Globus pallidus (tissue), 1 donor: ENCODE results near the gene UGT1A4.
"Not testable (repeated sequence)": the region's sequence is repeated elsewhere in the genome, so short reads cannot be mapped to it uniquely, and the experiment has no call there.

Experiments used
- DNase-seq: peaks from one replicate; pipeline ENCODE4 v3.0.0-alpha.2; 2015; ENCODE audit warnings: low spot score

UGT1A4 gene

DNA sequence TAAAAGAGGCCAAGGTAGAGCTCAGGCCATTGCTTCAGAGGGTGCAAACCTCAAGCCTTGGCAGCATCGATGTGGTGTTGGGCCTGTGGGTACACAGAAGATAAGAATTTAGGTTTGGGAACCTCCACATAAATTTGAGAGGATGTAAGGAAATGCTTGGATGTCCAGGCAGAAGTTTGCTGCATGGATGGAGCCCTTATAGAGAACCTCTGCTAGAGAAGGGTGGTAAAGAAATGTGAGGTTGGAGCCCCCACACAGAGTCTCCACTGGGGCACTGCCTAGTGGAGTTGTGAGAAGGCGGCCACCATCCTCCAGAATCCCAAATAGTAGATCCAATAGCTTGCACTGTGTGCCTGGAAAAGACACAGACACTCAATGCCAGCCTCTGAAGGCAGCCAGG is 32.2 kb downstream of the UGT1A4 start:
- not testable (repeated sequence) for DNase-seq

- DNase-seq, result not testable (repeated sequence)
Observed at GRCh38 chr2:233751212-233752009, 32.9 kb downstream of the UGT1A4 start.

GRCh38 chr2:233754872-233755611 is 36.5 kb downstream of the UGT1A4 start:
- DNase-seq, result no peak

- no peak for DNase-seq
Observed at GRCh38 chr2:233756429-233757081, 38.0 kb downstream of the UGT1A4 start.

DNA sequence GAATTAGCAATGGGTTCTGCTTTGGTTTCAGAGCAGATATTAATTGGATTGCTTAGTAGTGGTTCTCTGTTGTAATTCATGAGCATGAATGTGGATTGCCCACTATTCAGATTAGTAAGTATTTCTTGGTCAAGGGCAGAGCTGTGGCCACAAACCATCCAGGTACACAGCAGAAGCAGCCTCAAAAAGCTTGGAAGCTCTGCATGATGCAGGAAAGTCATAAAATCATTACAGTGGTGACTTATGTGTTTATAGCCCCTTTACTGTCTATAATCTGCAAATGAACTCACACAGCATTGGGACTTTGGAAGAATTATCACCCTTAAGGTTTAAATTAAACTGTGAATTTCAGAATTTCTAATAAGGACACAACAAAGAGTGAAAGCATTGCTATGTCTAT is 39.6 kb downstream of the UGT1A4 start:
- no peak for DNase-seq

GRCh38 chr2:233758849-233759248 is 40.3 kb downstream of the UGT1A4 start:
- no peak for DNase-seq

GRCh38 chr2:233760043-233760442 is 41.5 kb downstream of the UGT1A4 start, which contains the start of gene UGT1A1:
TSS of gene UGT1A1 (plus strand) at chr2:233760270. CDS start at chr2:233760288, 18 bp downstream.
- DNase-seq, result no peak

DNA sequence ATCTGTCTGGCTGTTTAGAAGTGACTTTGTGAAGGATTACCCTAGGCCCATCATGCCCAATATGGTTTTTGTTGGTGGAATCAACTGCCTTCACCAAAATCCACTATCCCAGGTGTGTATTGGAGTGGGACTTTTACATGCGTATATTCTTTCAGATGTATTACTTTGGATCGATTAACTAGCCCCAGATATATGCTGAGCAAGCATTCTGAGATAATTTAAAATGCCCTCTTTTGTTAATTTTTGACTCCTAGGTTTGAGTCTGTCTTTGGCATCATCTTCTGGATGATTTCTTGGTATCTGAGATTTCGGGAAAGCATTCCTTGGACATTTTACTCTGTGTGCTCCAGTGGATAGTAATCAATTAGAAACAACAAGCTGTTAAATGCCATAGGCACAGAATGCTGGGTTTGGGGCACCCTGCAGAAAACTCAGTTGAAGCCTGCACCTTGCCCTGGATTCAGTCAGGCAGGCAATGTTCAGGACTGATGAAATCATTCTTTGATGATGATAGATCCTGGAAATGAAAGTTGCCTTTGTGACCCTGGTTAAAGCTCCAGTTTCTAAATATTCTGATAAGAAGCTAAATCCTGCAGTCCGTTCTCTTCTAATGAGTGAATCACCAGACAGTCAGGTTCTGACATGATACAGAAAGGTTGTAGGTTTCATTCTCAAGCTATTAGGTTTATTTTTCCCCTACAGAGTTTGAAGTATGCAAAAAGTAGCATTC is 42.7 kb downstream of the UGT1A4 start:
- DNase-seq, result no peak

DNA sequence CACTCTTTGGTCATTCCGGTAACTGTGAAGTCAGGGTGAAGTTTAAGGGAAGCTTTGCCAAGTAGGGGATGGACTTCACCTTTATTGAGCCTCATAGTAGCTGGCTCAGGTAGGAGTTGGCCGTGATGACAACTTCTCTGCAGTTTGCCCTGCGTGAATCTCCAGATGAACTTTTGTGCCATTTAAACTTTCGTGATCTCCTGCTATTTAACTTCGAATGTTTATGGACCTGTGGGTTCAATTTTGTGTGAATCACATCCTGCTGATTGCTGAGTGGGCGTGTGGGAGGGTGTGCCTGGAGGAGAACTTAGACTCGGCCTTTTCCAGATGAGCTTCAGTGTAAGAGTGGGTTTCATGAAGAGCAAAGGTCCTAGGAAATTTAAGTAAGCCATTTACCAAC is 45.7 kb downstream of the UGT1A4 start:
- DNase-seq, result no peak

GRCh38 chr2:233764761-233765160 is 46.2 kb downstream of the UGT1A4 start:
- no peak for DNase-seq

- DNase-seq, result no peak
Observed at GRCh38 chr2:233766416-233766815, 47.9 kb downstream of the UGT1A4 start.

DNA sequence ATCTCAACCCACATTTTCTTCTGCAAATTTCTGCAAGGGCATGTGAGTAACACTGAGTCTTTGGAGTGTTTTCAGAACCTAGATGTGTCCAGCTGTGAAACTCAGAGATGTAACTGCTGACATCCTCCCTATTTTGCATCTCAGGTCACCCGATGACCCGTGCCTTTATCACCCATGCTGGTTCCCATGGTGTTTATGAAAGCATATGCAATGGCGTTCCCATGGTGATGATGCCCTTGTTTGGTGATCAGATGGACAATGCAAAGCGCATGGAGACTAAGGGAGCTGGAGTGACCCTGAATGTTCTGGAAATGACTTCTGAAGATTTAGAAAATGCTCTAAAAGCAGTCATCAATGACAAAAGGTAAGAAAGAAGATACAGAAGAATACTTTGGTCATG is 49.5 kb downstream of the UGT1A4 start:
- no peak for DNase-seq

DNA sequence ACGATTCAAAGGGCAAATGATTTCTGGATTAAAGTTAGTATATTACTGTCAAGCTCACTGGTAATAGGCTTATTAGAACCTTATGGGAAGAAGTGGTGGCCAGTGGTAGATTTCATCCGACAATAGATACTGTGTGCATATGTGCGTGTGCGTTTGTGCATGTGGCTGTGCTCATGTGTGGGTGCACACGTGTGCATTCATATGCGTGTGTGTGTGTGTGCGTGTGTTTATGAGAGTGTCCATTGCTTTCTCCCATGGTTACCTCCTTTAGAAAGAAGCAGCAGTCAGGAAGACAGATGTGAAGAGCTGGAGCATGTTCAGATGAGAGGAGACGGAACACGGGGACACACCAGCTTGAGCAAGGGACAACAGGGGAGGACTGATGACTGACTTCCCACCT is 50.7 kb downstream of the UGT1A4 start:
- no peak for DNase-seq

DNA sequence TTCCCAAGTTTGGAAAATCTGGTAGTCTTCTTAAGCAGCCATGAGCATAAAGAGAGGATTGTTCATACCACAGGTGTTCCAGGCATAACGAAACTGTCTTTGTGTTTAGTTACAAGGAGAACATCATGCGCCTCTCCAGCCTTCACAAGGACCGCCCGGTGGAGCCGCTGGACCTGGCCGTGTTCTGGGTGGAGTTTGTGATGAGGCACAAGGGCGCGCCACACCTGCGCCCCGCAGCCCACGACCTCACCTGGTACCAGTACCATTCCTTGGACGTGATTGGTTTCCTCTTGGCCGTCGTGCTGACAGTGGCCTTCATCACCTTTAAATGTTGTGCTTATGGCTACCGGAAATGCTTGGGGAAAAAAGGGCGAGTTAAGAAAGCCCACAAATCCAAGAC is 53.6 kb downstream of the UGT1A4 start:
- DNase-seq, result no peak

GRCh38 chr2:233772583-233772982 is 54.0 kb downstream of the UGT1A4 start:
- no peak for DNase-seq

DNA sequence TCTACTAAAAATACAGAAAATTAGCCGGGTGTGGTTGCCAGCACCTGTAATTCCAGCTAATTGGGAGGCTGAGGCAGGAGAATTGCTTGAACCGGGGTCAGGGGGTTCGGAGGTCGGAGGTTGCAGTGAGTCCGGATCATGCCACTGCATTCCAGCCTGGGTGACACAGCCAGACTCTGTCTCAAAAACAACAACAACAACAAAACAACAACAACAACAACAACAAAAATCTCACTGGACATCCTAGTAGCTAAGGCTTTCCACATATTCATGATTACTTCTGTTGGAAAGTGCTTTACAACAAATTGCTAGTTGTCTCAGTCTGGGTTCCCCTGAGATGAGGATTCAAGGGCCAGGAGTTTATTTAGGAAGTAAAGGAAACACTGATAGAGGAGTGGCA is 55.3 kb downstream of the UGT1A4 start:
- no peak for DNase-seq

GRCh38 chr2:233775414-233775813 is 56.9 kb downstream of the UGT1A4 start:
- DNase-seq, result no peak

- no peak for DNase-seq
Observed at GRCh38 chr2:233778030-233778429, 59.5 kb downstream of the UGT1A4 start, which contains the start of gene MROH2A. TSS of gene MROH2A (plus strand) at chr2:233778330. CDS start at chr2:233779359, 1,029 bp downstream.

- DNase-seq, result no peak
Observed at GRCh38 chr2:233779722-233780121, 61.2 kb downstream of the UGT1A4 start.

DNA sequence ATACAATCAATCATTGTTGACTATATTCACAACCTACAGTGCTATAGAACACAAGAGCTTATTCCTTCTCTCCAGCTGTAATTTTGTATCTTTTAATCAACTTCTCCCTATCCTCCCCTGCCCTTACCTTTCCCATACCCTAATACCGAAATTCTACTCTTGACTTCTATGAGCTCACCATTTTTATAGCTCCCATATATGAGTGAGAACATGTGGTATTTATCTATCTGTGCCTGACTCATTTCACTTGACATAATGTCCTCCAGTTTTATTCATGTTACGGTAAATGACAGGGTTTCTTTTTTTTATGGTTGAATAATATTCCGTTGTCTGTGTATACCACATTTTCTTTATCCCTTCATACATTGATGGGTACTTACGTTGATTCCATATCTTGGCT is 62.2 kb downstream of the UGT1A4 start:
- no peak for DNase-seq

DNA sequence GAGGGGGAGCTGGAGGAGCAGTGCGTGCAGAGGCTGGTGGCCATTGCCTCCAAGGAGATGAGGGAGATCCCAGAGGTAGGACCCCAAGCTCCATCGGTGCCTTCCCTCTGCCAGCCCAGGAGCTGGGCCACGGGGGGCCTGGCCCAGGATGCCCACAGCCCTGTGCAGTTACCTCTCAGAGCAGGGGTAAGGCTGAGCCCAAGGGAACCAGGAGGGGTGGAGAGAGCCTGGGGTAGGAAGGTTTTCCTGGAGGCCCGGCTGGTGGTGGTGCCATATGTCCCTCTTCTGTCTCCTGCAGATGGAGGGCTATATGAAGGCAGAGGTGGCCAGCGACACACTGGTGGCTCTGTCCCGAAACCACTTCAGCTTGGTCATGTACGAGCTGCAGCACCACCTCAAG is 71.0 kb downstream of the UGT1A4 start:
- no peak for DNase-seq
